K562 (cell line): Measurements from ENCODE around the gene DNASE1L3. TPM values are rescaled to one million over a fixed set of nuclear protein-coding genes. Genes with fewer than 3 reads are reported as not detected.

Experiments
- DDX20 ChIP-seq: fragments of 450-650 bp; IDR thresholded peaks from 2 replicates; pipeline ENCODE4 v1.6.1; 2016; ENCODE audit warnings: missing genetic modification characterization, low read depth, mild to moderate bottlenecking, missing compliant biosample characterization, moderate library complexity
- FOXJ2 ChIP-seq: fragments of 200-800 bp; sonication (Bioruptor generic); IDR thresholded peaks from 2 replicates; pipeline ENCODE4 v1.6.1; 2016; ENCODE audit warnings: missing genetic modification characterization, missing compliant biosample characterization
- HDAC6 ChIP-seq: IDR thresholded peaks from 2 replicates; pipeline ENCODE4 v1.6.1; 2012; ENCODE audit warnings: low read depth, mild to moderate bottlenecking, control low read depth, inconsistent platforms, low read length, moderate library complexity
- MAFF ChIP-seq: IDR thresholded peaks from 2 replicates; pipeline ENCODE4 v1.6.1; 2012; ENCODE audit warnings: low read length, improper control_type of control experiment
- PHB ChIP-seq: fragments of 250-450 bp; sonication (Bioruptor Pico); IDR thresholded peaks from 2 replicates; pipeline ENCODE4 v1.5.0; 2021
- PURB ChIP-seq: sonication (generic); formaldehyde crosslinking; IDR thresholded peaks from 2 replicates; pipeline ENCODE4 v1.9.0; 2021; ENCODE audit warnings: low read depth, mild to moderate bottlenecking, missing genetic modification reagents
- SIX5 ChIP-seq, 2 experiments: IDR thresholded peaks; 2 replicates each; pipeline ENCODE4 v1.6.1; 2011; ENCODE audit warnings: low read length in 2 of 2, borderline replicate concordance in 1 of 2, low read depth in 1 of 2, mild to moderate bottlenecking in 1 of 2, moderate library complexity in 1 of 2; ENCODE audit not compliant: insufficient read depth in 1 of 2
- SNRNP70 ChIP-seq: fragments of 200-400 bp; formaldehyde crosslinking; optimal IDR thresholded peaks from 2 replicates; pipeline ENCODE3; 2017; ENCODE audit warnings: low read depth, low read length
- TAF7 ChIP-seq: fragments of 450-650 bp; IDR thresholded peaks from 2 replicates; pipeline ENCODE4 v1.6.1; 2016; ENCODE audit warnings: missing genetic modification characterization, missing compliant biosample characterization
- THRAP3 ChIP-seq: fragments of 450-650 bp; IDR thresholded peaks from 2 replicates; pipeline ENCODE4 v1.6.1; 2016; ENCODE audit warnings: mild to moderate bottlenecking, inconsistent platforms, borderline replicate concordance
- U2AF2 ChIP-seq: fragments of 200-400 bp; formaldehyde crosslinking; optimal IDR thresholded peaks from 2 replicates; pipeline ENCODE3; 2017; ENCODE audit warnings: low read depth, mild to moderate bottlenecking, low read length
- ZFP36 ChIP-seq: fragments of 150-350 bp; IDR thresholded peaks from 2 replicates; pipeline ENCODE4 v1.6.1; 2018; ENCODE audit warnings: low read length, low read depth; ENCODE audit not compliant: partially characterized antibody
- ZNF316 ChIP-seq: fragments of 450-650 bp; IDR thresholded peaks from 2 replicates; pipeline ENCODE4 v1.6.1; 2016
- ZNF551 ChIP-seq: fragments of 250-450 bp; sonication (Bioruptor Pico); IDR thresholded peaks from 2 replicates; pipeline ENCODE4 v1.5.0; 2021; ENCODE audit warnings: mild to moderate bottlenecking, moderate library complexity
- ZNF77 ChIP-seq: fragments of 250-450 bp; sonication (Bioruptor Pico); IDR thresholded peaks from 2 replicates; pipeline ENCODE4 v1.5.0; 2020
- polyA plus RNA-seq, 8 experiments: library from polyadenylated mRNA; depleted of rRNA in 4 of 8; stranded (reverse) in 5 of 8; unstranded in 3 of 8; fragments of >200 nt; fragmentation: Nextera tagmentation in 2 of 8; fragmentation: Illumina TruSeq in 1 of 8; extraction: Ambion mirVana in 2 of 8; extraction: Trizol in 1 of 8; gene quantifications; 2 replicates each; pipeline versions ENCODE4 v1.2.1 to v1.2.3, GENCODE V29; 2011 to 2014; ENCODE audit warnings: inconsistent platforms in 1 of 8, missing spikeins in 1 of 8
- total RNA-seq, 7 experiments: library from RNA; depleted of rRNA in 6 of 7; stranded (reverse); fragments of >200 nt in 6 of 7; fragmentation: Illumina TruSeq in 2 of 7; extraction: Trizol in 2 of 7; gene quantifications; 2 replicates each; pipeline versions ENCODE4 v1.2.1 to v1.2.3, GENCODE V29; 2011 to 2021; ENCODE audit warnings: low replicate concordance in 1 of 7
- TF ChIP-seq, protein P1 (sequence below): IDR thresholded peaks from 2 replicates; pipeline ENCODE4 v1.6.1; 2011; ENCODE audit warnings: borderline replicate concordance, low read depth, mild to moderate bottlenecking, moderate library complexity, low read length; ENCODE audit not compliant: insufficient read depth, poor library complexity, severe bottlenecking
- TF ChIP-seq, protein P2 (sequence below): fragments of 250-450 bp; sonication (Bioruptor Pico); IDR thresholded peaks from 2 replicates; pipeline ENCODE4 v1.4.0; 2020; ENCODE audit warnings: mild to moderate bottlenecking, moderate library complexity
- TF ChIP-seq, protein P3 (sequence below): sonication (generic); formaldehyde crosslinking; IDR thresholded peaks from 2 replicates; pipeline ENCODE4 v1.8.1; 2022; ENCODE audit warnings: missing genetic modification reagents
- TF ChIP-seq, protein P4 (sequence below): fragments of 250-450 bp; sonication (Bioruptor Pico); IDR thresholded peaks from 2 replicates; pipeline ENCODE4 v1.8.0; 2021; ENCODE audit warnings: moderate library complexity, mild to moderate bottlenecking, inconsistent platforms
- TF ChIP-seq, protein P5 (sequence below): fragments of 250-450 bp; sonication (Bioruptor Pico); IDR thresholded peaks from 2 replicates; pipeline ENCODE4 v1.8.0; 2022; ENCODE audit warnings: inconsistent platforms, mild to moderate bottlenecking, moderate library complexity, borderline replicate concordance

Gene DNASE1L3
- total and polyA plus RNA-seq, 9 of the 15 experiments (the other 6 are each of a cell fraction or from before 2014, with no cell fraction given) = 0.06 TPM; not detected in 8

DNA sequence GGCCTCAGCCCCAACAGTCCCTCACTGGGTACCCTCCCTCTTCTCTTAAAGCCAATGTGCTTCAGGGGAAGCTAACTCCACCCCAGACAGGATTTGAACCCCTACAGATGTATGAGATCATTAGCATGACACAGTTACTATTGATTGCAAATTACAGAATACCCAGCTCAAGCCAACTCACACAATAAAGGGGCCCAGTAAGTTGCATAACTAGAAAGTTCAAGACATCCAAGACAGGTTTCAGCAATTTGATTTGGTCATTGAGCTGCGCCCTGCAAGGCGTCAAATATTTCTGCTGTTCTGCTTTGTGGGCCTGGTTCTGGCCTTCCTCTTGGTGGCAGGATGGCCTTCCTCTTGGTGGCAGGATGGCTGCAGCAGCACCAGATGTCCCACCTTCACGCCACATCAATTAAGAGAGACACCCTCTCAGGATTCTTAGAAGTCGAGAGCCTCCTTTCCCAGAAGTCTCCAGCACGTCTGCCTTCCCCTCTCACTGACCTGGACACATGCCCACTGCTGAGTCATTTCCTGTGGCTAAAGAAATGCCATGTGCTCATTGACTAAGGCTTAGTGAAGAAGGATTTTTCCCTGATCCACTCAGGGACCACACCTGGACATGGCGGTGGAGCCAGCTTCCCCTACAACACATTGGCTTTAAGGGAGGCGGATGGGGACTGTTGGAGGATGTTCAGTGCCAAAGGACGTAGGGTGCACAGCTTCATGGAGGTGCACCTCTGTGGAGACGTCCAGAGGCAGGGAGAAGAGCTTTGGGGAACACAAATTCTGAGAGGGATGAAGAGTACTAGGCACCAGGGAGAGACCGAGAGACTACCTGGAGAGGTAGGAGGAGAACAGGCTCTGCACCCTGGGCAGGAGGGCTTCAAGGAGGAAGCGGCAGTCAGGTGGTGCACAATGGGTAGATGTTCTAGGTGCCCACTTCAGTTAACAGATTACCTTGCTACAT, 49.1 kb downstream of the DNASE1L3 start (continued):
- TF ChIP-seq, protein P1, sequence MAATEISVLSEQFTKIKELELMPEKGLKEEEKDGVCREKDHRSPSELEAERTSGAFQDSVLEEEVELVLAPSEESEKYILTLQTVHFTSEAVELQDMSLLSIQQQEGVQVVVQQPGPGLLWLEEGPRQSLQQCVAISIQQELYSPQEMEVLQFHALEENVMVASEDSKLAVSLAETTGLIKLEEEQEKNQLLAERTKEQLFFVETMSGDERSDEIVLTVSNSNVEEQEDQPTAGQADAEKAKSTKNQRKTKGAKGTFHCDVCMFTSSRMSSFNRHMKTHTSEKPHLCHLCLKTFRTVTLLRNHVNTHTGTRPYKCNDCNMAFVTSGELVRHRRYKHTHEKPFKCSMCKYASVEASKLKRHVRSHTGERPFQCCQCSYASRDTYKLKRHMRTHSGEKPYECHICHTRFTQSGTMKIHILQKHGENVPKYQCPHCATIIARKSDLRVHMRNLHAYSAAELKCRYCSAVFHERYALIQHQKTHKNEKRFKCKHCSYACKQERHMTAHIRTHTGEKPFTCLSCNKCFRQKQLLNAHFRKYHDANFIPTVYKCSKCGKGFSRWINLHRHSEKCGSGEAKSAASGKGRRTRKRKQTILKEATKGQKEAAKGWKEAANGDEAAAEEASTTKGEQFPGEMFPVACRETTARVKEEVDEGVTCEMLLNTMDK = no peak
- TF ChIP-seq FOXJ2 = no peak
- no peak for TF ChIP-seq PURB
- no peak for TF ChIP-seq SIX5 (IDR thresholded peaks at IDR 0.05; ENCODE audit: borderline replicate concordance in 1 of 2, insufficient read depth in 1 of 2, low read depth in 1 of 2, low read length in 2 of 2)
- no peak for TF ChIP-seq SNRNP70
- TF ChIP-seq, protein P2, sequence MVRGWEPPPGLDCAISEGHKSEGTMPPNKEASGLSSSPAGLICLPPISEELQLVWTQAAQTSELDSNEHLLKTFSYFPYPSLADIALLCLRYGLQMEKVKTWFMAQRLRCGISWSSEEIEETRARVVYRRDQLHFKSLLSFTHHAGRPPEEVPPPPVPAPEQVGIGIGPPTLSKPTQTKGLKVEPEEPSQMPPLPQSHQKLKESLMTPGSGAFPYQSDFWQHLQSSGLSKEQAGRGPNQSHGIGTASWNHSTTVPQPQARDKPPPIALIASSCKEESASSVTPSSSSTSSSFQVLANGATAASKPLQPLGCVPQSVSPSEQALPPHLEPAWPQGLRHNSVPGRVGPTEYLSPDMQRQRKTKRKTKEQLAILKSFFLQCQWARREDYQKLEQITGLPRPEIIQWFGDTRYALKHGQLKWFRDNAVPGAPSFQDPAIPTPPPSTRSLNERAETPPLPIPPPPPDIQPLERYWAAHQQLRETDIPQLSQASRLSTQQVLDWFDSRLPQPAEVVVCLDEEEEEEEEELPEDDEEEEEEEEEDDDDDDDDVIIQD (CRISPR knock-in tag) = no peak
- peak; percentile 85 for TF ChIP-seq ZNF316
- TF ChIP-seq, protein P3, sequence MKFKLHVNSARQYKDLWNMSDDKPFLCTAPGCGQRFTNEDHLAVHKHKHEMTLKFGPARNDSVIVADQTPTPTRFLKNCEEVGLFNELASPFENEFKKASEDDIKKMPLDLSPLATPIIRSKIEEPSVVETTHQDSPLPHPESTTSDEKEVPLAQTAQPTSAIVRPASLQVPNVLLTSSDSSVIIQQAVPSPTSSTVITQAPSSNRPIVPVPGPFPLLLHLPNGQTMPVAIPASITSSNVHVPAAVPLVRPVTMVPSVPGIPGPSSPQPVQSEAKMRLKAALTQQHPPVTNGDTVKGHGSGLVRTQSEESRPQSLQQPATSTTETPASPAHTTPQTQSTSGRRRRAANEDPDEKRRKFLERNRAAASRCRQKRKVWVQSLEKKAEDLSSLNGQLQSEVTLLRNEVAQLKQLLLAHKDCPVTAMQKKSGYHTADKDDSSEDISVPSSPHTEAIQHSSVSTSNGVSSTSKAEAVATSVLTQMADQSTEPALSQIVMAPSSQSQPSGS (CRISPR knock-in tag) = no peak
- TF ChIP-seq, protein P4, sequence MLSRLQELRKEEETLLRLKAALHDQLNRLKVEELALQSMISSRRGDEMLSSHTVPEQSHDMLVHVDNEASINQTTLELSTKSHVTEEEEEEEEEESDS (CRISPR knock-in tag) = no peak
- TF ChIP-seq ZFP36 = peak; percentile 68
- TF ChIP-seq TAF7 (tag) = no peak
- no peak for TF ChIP-seq U2AF2
- TF ChIP-seq MAFF = peak; percentile 88
- TF ChIP-seq PHB (CRISPR knock-in tag) = no peak
- no peak for TF ChIP-seq ZNF77 (CRISPR knock-in tag)
- no peak for TF ChIP-seq THRAP3
- no peak for TF ChIP-seq DDX20 (tag)
- TF ChIP-seq, protein P5, sequence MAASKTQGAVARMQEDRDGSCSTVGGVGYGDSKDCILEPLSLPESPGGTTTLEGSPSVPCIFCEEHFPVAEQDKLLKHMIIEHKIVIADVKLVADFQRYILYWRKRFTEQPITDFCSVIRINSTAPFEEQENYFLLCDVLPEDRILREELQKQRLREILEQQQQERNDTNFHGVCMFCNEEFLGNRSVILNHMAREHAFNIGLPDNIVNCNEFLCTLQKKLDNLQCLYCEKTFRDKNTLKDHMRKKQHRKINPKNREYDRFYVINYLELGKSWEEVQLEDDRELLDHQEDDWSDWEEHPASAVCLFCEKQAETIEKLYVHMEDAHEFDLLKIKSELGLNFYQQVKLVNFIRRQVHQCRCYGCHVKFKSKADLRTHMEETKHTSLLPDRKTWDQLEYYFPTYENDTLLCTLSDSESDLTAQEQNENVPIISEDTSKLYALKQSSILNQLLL (CRISPR knock-in tag) = no peak
- TF ChIP-seq ZNF551 (CRISPR knock-in tag) = no peak
- TF ChIP-seq HDAC6 = no peak
